Ishikawa (cell line): ENCODE results near the gene FAM151B.

Experiments
- CEBPB ChIP-seq: IDR thresholded peaks from 2 replicates; pipeline ENCODE4 v1.6.1; 2012
- FOXM1 ChIP-seq: IDR thresholded peaks from 2 replicates; pipeline ENCODE4 v1.6.1; 2012; ENCODE audit warnings: low read depth, borderline replicate concordance
- USF1 ChIP-seq: IDR thresholded peaks from 2 replicates; pipeline ENCODE4 v1.6.1; 2012
- YY1 ChIP-seq: IDR thresholded peaks from 2 replicates; pipeline ENCODE4 v1.6.1; 2012; ENCODE audit warnings: low read depth
- TF ChIP-seq, protein P1 (sequence below): IDR thresholded peaks from 2 replicates; pipeline ENCODE4 v1.6.1; 2012; ENCODE audit warnings: low read depth, mild to moderate bottlenecking

GRCh38 chr5:80569086-80569960 lies 81.4 kb downstream of the FAM151B start:
- TF ChIP-seq YY1 = no peak
- no peak for TF ChIP-seq USF1
- TF ChIP-seq FOXM1 = no peak
- TF ChIP-seq, protein P1, sequence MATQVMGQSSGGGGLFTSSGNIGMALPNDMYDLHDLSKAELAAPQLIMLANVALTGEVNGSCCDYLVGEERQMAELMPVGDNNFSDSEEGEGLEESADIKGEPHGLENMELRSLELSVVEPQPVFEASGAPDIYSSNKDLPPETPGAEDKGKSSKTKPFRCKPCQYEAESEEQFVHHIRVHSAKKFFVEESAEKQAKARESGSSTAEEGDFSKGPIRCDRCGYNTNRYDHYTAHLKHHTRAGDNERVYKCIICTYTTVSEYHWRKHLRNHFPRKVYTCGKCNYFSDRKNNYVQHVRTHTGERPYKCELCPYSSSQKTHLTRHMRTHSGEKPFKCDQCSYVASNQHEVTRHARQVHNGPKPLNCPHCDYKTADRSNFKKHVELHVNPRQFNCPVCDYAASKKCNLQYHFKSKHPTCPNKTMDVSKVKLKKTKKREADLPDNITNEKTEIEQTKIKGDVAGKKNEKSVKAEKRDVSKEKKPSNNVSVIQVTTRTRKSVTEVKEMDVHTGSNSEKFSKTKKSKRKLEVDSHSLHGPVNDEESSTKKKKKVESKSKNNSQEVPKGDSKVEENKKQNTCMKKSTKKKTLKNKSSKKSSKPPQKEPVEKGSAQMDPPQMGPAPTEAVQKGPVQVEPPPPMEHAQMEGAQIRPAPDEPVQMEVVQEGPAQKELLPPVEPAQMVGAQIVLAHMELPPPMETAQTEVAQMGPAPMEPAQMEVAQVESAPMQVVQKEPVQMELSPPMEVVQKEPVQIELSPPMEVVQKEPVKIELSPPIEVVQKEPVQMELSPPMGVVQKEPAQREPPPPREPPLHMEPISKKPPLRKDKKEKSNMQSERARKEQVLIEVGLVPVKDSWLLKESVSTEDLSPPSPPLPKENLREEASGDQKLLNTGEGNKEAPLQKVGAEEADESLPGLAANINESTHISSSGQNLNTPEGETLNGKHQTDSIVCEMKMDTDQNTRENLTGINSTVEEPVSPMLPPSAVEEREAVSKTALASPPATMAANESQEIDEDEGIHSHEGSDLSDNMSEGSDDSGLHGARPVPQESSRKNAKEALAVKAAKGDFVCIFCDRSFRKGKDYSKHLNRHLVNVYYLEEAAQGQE = no peak
- no peak for TF ChIP-seq CEBPB
